GM19438 (cell line): Measurements from ENCODE around the gene ZNF568.
A peak's percentile ranks its signal among the peaks of the same experiment; 100 is the strongest.

Experiments
- ATAC-seq: cut with Tn5 transposase; IDR thresholded peaks from one replicate; pipeline ENCODE4 v1.9.1; 2021; ENCODE audit warnings: low read depth; ENCODE audit not compliant: unreplicated experiment

The ZNF568 gene

DNA sequence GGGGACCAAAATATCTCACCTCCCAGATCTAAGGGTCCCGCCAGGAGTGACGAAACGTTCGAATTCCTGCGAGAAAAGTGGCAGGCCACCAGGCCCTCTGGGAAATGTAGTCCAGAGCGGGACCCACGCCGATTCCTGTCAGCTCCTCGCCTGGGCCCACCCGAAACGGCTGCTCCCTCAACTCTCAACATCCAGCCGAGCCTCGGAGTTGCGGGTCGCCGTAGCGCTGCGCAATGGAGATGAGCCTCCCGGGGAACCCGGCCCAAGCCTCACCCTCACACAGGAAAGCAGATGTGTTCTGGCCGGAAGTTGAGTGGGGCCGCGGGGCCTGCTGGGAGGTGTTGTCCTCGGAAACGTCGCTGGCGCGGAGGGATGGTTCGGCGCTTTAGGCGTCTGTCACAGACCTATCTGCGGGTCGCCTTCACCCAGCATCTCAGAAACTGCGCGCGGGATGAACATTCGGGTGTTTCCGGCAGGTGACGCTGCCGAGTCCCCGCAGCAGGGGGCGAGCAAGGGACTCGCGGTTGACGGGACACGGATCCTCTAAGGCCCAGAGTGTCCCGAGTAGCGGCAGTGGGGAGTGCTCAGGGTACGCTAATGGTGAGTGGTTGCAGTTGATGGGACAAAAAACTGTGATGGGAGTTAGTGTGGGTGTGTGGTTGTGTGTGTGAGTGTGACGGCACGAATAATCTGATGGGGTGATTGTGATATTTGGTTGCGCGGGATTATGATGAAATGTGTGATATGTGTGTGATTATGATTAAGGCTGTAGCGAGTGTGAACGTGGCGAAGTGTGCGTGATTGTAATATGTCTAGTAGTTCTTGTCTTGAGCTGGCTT is at the start of gene ZNF568, which contains the start of gene ZNF829:
ZNF568 (plus strand) TSS at position 341 of the 839 bp plus-strand sequence. CDS start 6,439 bp downstream, outside the sequence.
ZNF829 (minus strand) TSS at position 300 of the 839 bp plus-strand sequence. CDS start 1,124 bp downstream, outside the sequence.
- ATAC-seq: peak; percentile 91

DNA sequence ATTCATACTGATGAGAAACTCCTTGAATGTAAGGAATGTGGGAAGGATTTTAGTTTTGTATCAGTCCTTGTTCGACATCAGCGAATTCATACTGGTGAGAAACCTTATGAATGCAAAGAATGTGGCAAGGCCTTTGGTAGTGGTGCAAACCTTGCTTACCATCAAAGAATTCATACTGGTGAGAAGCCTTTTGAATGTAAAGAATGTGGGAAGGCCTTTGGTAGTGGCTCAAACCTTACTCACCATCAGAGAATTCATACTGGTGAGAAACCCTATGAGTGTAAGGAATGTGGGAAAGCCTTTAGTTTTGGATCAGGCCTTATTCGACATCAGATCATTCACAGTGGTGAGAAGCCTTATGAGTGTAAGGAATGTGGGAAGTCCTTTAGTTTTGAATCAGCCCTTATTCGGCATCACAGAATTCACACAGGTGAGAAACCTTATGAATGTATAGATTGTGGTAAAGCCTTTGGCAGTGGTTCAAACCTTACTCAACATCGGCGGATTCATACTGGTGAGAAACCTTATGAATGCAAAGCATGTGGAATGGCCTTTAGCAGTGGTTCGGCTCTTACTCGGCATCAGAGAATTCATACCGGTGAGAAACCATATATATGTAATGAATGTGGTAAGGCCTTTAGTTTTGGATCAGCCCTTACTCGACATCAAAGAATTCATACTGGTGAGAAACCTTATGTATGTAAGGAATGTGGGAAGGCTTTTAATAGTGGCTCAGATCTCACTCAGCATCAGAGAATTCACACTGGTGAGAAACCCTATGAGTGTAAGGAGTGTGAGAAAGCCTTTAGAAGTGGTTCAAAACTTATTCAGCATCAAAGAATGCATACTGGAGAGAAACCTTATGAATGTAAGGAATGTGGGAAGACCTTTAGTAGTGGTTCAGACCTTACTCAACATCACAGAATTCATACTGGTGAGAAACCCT is 38.9 kb upstream of the ZNF568 start:
- ATAC-seq: no peak

DNA sequence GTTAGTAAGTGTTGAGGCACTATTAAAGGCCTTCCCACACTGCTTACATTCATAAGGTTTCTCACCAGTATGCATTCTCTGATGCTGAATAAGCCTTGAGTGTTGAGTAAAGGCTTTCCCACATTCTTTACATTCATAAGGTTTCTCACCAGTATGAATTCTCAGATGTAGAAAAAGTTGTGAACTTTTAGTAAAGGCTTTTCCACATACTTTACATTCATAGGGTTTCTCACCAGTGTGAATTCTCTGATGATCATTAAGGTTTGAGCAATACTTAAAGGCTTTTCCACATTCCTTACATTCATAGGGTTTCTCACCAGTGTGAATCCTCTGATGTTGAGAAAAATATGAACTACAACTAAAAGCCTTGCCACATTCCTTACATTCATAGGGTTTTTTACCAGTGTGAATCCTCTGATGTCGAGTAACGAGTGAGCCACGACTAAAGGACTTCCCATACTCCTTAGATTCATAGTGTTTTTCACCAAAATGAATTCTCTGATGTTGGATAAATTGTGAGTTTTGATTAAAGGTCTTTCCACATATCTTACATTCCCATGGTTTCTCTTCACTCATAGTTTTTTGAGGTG is 24.3 kb upstream of the ZNF568 start:
- no peak for ATAC-seq

DNA sequence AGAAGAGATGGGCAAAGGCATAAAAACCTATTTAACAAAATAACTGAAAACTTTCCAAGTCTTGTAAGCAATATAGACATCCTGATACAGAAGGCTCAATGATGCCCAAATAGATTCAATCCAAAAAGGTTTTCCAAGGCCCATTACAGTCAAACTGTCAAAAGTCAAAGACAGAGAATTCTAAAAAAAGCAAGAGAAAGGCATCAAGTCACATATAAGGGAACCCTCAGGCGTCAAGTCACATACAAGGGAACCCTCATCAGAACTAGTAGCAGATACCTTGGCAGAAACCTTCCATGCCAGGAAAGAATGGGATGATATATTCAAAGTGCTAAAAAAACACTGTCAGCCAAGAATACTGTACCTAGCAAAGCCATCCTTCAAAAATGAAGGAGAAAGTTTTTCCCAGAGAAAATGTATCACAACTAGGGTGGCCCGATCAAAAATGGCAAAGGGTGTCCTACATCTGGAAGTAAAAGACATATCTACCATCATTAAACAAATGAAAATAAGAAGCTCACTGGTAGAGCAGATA is 21.2 kb upstream of the ZNF568 start:
- ATAC-seq: no peak

DNA sequence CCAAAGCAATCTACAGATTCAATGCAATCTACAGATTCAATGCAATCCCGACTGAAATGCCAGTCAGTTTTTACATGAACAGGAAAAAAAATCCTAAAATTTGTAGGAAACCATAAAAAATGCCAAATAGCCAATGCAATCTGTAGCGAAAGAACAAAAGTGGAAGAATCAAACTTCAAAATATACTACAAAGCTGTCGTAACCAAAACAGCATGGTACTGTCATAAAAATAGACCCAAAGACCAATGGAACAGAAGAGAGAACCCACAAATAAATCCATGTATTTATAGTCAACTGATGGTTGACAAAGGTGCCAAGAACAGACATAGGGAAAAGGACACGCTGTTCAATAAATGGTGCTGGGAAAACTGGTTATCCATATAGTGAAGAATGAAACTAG is 17.7 kb upstream of the ZNF568 start:
- no peak for ATAC-seq

DNA sequence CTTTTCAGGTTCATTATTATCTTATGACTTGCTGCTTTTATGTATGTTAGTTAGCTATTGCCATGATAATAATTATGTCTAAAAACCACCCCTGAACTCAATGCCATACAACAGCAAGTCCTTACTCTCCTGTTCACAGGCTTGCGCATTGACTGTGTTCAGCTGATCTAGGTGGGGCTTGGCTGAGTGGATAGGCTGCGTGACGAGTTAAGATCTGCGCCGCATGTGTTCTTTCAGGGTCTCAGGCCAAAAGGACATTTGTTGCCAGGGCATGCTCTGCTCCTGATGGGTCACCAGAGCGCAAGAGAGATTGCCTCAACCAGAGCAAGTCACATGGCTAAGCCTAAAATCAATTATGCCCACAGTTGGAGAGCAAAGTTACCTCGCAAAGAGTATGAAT is 859 bp downstream of the ZNF568 start:
- ATAC-seq: no peak

DNA sequence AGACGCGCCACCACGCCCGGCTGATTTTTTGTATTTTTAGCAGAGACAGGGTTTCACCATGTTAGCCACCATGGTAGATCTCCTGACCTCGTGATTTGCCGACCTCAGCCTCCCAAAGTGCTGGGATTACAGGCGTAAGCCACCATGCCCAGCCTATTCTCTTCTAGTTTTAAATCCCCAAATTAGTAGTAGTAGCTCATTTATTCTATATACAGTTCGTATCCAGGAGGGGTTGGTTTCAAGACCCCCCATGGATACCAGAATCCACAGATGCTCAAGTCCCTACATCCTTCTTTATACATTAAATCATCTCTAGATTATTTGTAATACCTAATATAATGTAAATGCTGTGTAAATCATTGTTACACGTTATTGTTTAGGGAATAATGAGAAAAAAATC is 2.0 kb downstream of the ZNF568 start:
- no peak for ATAC-seq

DNA sequence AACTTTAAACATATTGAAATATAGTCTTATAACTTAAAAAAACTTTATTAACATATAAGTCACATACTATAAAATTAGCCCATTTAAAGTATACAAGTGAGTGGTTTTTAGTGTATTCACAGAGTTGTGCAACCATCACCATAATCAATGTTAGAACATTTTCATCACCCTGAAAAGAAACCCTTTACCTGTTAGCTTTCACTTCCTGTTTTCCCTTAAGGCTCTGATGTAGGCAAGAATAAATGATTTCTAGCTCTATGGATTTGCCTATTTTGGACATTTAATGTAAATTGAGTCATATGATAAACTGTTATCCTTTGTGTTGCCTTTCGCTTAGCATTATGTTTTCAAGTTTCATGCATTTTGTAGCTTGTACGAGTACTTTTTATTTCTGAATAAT is 15.6 kb downstream of the ZNF568 start:
- no peak for ATAC-seq

DNA sequence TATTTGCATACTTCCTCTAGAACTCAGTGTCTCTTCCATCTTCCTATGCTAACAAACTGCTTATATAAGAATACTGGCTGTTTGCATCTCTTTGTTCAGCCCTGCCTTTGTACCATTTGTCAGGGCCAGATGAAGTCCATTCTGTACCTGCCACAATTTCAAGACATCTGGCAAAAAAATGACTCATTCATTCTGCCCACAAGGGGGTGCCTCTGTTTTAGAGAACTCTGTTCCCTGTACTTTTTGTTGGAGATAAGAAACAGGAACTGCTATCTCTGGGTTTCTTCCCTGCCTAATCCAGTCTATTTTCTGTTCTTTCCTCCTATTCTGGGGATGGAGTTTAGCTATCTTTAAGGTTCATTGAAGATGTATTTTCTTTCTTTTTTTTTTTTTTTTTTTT is 23.0 kb downstream of the ZNF568 start:
- ATAC-seq: no peak

DNA sequence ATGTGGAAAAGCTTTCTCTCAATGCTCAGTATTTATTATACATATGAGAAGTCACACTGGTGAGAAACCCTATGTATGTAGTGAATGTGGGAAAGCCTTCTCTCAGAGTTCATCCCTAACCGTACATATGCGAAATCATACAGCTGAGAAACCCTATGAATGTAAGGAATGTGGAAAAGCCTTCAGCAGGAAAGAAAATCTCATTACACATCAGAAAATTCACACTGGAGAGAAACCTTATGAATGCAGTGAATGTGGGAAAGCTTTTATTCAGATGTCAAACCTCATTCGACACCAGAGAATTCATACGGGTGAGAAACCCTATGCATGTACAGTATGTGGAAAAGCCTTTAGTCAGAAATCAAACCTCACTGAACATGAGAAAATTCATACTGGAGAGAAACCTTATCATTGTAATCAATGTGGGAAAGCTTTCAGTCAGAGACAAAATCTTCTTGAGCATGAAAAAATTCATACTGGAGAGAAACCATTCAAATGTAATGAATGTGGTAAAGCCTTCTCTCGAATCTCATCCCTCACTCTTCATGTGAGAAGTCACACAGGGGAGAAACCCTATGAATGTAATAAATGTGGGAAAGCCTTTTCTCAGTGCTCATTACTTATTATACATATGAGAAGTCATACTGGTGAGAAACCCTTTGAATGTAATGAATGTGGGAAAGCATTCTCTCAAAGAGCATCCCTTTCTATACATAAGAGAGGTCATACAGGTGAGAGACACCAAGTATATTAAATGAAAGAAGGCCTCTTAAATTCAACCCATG is 34.4 kb downstream of the ZNF568 start:
- no peak for ATAC-seq

DNA sequence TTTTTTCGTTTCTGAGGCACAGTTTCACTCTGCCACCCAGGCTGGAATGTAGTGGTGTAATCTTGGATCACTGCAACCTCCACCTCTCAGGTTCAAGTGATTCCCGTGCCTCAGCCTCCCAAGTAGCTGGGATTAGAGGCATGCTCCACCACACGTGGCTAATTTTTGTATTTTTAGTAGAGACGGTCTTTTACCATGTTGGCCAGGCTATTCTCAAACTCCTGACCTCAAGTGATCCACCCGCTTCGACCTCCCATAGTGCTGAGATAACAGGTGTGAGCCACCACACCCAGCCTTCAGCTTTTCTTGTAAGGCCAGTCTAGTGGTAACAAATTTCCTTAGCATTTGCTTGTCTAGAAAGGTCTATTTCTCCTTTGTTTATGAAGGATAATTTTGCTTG is 46.2 kb downstream of the ZNF568 start:
- ATAC-seq: no peak

DNA sequence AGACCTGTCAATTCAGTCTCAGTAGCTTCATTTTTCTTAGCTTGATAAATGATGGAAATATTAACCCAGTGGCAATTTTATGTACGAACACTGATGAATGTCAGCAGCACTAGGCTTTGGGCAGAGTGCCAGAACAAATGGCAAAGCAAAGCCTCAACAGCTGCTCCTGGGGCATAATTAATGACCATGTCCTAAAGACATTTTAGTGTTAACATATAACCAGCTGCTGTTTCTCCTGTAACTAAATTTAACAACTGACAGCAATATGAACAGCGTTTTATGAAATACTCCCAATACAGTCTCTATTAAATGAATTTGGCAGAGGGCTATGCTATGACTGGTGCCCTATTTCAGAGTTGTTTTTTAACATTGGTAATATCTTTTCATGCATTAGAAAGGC is 47.1 kb downstream of the ZNF568 start:
- ATAC-seq: no peak

DNA sequence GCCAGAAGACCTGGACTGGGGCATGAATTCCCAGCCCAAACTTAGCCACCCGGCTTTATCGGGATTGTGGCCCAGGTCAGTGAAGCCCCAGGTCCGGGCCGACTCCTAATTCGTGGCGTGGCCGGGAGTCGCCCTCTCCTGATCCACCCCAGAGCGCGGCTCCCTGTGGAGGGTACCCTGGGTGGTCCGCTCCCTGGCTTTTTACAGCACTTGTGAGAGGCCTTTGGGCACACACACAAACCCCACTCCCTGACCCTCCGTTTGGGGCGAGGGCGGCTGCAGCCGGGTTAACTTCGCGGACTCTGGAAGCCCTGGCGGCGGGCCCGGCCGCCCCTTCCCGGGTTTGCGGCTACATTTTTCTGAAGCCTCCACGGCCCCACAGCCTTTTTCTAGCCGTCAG is 56.4 kb downstream of the ZNF568 start:
- no peak for ATAC-seq

DNA sequence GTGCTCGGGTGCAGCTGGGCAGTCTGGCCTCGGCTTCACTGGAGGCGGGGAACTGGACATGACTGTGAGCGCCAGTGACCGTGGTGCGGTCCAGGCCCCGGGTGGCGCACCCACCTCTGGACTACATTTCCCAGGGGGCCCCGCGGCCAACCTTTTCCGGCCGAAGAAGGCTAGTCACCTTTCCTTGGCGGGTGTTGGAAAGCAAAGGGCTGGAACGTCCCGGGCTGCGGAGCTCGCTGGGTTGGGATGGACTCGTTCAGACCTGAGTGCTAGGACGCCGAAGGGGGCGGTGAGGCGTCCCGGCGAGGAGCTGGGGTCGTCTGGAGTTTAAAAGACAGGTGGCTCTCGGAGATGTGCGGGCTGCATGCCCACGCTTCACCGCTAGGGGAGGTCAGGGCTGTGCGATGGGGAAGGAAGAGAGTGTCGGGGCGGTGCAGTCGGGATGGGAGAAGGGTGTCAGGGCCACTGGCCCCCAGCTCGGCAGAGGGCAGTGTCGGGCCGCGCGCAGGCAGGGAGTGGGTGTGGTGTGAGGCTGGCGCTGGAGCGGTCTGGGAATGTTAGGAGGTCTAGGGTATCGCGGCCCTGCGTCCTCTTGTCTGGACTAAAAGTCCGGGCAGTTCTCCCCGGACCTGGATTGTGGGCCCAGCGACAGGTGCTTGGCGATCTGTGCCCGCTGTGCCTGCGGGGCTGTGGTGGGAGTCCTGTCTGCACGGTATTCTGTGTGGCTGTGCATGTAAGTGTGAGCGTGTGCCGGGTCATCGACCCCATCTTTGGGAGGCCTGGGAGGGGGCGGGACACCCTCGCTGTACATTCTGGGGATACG is 57.1 kb downstream of the ZNF568 start:
- peak; percentile 89 for ATAC-seq

DNA sequence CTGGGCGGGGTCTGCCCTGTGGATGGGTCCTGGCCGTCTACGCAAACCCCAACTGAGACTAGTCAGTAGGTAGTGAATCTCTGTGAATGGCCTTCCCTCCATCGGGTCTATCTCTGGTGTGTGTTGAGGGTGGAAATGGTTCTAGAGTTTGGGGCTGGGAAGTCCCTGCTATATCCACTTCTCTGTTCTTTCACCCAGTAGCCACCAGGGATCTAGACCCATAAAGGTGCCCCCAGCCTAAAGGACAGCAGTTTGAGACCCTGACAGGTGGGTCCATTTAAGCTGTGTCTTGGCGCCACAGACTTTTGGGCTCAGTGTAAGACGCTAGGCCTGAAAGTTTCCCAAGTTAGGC is 57.7 kb downstream of the ZNF568 start:
- no peak for ATAC-seq

DNA sequence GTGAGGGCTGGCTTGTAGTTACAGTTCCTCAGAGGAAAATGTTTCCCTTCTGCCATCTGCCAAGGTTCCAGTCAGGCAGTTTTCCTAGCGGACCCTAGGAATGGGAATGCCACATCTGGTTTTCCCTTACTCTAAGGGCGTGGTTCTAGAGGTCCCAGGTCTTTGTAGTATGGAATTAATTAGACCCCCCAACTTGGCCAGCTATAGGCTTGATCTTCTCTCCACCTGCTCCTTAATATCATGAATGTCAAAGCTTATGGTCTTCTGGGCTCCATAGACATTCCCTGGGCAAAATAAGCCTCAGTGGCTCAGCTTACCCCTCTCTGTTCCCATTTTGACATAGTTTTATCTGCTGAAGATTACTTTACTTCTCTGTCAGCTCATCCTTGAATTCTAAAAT is 70.0 kb downstream of the ZNF568 start:
- no peak for ATAC-seq

DNA sequence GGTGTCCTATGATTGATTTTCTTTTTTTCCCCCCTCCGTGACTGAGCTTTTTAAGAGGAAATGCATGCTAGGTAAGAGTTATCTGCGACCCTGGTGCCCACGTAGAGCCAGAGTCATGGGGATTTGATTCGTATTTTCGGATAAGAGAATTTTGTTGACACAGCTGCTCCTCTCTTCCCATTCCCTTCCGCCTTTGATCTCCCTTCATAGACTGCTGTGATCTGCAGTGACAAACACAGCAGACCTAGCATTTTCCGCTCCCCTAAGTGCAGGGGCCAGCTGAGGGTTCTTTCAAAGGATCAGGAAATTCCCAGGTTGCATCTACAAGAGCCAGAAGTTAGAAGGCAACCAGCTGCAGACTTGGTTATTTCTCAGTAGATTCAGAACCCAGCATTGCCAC is 70.5 kb downstream of the ZNF568 start:
- ATAC-seq: no peak

DNA sequence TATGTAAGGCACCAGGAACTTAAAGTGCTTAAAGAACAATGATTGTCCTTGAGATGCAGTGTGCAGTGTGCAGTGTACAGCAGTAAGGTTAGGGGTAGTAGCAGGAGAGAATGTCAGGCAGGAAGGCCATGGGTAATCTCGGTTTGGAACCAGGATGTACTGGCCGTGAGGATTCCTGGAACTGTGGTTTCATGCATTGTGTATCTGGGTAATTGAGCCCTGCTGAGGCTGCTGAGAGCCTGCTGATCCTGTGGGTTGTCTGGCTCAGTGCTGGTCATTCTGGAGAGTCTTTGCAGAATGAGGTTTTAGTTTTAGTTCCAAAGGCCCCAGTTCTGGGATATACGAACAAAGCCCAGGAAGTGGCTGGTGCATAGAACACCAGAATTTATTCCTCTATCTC is 71.0 kb downstream of the ZNF568 start:
- no peak for ATAC-seq

DNA sequence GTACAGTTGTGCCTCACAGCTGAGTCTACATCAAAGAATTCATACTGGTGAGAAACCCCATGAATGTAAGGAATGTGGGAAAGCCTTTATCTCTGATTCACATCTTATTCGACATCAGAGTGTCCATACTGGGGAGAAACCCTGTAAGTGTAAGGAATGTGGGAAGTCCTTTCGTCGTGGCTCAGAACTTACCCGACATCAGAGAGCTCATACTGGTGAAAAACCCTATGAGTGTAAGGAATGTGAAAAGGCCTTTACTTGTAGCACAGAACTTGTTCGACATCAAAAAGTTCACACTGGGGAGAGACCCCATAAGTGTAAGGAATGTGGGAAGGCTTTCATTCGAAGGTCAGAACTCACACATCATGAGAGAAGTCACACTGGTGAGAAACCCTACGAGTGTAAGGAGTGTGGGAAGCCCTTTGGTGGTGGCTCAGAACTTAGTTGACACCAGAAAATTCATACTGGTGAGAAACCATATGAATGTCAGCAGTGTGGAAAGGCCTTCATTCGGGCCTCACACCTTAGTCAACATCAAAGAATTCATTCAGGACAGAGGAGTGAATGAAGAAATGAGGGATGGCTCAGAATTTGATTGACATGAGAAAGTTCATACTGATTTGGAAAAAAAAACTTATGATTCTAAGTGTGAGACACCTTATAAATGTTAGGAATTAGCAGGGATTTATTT is 81.2 kb downstream of the ZNF568 start:
- ATAC-seq: no peak
